ENCODE results near the gene FSTL5.

The FSTL5 gene

DNA sequence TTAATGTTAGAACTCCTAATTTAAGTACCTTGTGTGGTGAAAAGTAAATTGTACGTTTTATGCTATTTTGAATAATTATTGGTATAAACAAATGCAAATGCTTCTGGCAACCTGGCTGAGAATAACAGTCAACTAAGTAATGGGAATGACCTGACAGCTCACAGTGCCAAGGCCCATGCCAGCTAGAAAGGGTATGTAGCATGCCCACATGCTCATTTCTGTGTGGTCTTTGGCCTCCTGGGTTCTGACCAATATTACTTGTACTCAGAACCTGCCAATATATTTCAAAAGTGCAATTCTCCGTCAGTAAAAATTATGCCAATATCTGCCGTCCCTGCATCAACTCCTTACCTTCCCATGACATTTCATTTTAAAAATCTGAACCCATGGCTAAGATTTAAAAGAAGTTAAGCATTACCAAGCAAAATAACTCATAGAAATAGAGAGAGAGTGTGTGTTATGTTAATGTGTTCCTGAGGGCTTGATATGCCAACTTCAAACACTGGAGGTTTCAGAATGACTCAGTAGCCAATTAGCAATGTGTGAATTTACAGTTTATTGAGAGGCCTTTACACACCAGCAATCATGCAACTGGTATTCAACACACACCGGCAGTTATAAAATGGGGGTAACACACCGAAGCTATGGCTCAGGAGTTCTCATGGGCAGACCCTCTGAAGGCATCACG lies 820.8 kb downstream of the FSTL5 start:
- H4K20me1 ChIP-seq (ENCODE audit: insufficient read depth, low read length), result no peaks in the 10 kb centered on the region
- H3K36me3 ChIP-seq (replicated peaks; ENCODE audit: insufficient read depth, low read length), result no peaks in the 10 kb centered on the region
- H3K4me1 ChIP-seq (ENCODE audit: low read length), result no peaks in the 10 kb centered on the region
- no peaks in the 10 kb centered on the region for H3K27me3 ChIP-seq (replicated peaks; ENCODE audit: insufficient read depth, low read length)
- no peaks in the 10 kb centered on the region for H3K79me2 ChIP-seq (ENCODE audit: low read length)
- DNase-seq, result no peak
- H3K27ac ChIP-seq (ENCODE audit: low read length), result no peak overlapping the region
- H3K9me2 ChIP-seq (replicated peaks; ENCODE audit: insufficient read depth, low read length), result no peaks in the 10 kb centered on the region
- no peak overlapping the region for H3K9ac ChIP-seq (ENCODE audit: low read length)
- TF ChIP-seq EZH2phosphoT487 (IDR thresholded peaks at IDR 0.05; ENCODE audit: low read length), result no peak
- TF ChIP-seq EZH2 (optimal IDR thresholded peaks at IDR 0.05; ENCODE audit: low read depth, low read length), result no peak
- TF ChIP-seq, protein P1, sequence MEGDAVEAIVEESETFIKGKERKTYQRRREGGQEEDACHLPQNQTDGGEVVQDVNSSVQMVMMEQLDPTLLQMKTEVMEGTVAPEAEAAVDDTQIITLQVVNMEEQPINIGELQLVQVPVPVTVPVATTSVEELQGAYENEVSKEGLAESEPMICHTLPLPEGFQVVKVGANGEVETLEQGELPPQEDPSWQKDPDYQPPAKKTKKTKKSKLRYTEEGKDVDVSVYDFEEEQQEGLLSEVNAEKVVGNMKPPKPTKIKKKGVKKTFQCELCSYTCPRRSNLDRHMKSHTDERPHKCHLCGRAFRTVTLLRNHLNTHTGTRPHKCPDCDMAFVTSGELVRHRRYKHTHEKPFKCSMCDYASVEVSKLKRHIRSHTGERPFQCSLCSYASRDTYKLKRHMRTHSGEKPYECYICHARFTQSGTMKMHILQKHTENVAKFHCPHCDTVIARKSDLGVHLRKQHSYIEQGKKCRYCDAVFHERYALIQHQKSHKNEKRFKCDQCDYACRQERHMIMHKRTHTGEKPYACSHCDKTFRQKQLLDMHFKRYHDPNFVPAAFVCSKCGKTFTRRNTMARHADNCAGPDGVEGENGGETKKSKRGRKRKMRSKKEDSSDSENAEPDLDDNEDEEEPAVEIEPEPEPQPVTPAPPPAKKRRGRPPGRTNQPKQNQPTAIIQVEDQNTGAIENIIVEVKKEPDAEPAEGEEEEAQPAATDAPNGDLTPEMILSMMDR (IDR thresholded peaks at IDR 0.05; ENCODE audit: low read length), result no peak
- H2AFZ ChIP-seq (ENCODE audit: low read length), result no peak overlapping the region
- H3K4me3 ChIP-seq (ENCODE audit: low read length), result no peak overlapping the region
- no peak overlapping the region for H3K4me2 ChIP-seq (ENCODE audit: low read depth, low read length)
- H3F3A ChIP-seq (ENCODE audit: insufficient read depth, low read length), result no peaks in the 10 kb centered on the region
- no peaks in the 10 kb centered on the region for H3K9me3 ChIP-seq (replicated peaks; ENCODE audit: insufficient read depth, low read length)

DNA sequence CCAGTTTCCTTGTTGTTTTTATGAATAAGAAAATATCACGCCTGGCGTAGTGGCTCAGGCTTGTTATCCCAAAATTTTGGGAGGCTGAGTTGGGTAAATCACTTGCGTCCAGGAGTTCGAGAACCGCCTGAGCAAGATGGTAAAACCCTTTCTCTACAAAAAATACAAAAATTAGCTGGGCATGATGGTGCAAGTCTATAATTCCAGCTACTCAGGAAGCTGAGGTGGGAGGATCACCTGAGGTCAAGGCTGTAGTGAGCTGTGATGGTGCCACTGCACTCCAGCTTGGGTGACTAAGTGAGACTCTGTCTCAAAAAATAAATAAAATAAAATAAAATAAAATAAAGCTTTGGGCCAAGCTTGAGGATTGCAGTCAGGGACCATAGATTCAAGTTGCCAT lies 827.2 kb downstream of the FSTL5 start:
- no peak for DNase-seq
- Histone ChIP-seq H3K4me3 (ENCODE audit: low read length) (no peak overlapping the region), H2AFZ (ENCODE audit: low read length) (no peak overlapping the region), H3K27me3 (replicated peaks; ENCODE audit: insufficient read depth, low read length) (no peaks in the 10 kb centered on the region), H3K9me3 (replicated peaks; ENCODE audit: insufficient read depth, low read length) (no peaks in the 10 kb centered on the region), H3K36me3 (replicated peaks; ENCODE audit: insufficient read depth, low read length) (no peaks in the 10 kb centered on the region), H3K9me2 (replicated peaks; ENCODE audit: insufficient read depth, low read length) (no peaks in the 10 kb centered on the region), H3K4me2 (ENCODE audit: low read depth, low read length) (no peak overlapping the region), H3K27ac (ENCODE audit: low read length) (no peak overlapping the region), H4K20me1 (ENCODE audit: insufficient read depth, low read length) (no peaks in the 10 kb centered on the region), H3K9ac (ENCODE audit: low read length) (no peak overlapping the region), H3F3A (ENCODE audit: insufficient read depth, low read length) (no peaks in the 10 kb centered on the region), H3K4me1 (ENCODE audit: low read length) (no peaks in the 10 kb centered on the region), H3K79me2 (ENCODE audit: low read length) (no peaks in the 10 kb centered on the region)
- TF ChIP-seq EZH2phosphoT487 (IDR thresholded peaks at IDR 0.05; ENCODE audit: low read length), result no peak
- no peak for TF ChIP-seq EZH2 (optimal IDR thresholded peaks at IDR 0.05; ENCODE audit: low read depth, low read length)

DNA sequence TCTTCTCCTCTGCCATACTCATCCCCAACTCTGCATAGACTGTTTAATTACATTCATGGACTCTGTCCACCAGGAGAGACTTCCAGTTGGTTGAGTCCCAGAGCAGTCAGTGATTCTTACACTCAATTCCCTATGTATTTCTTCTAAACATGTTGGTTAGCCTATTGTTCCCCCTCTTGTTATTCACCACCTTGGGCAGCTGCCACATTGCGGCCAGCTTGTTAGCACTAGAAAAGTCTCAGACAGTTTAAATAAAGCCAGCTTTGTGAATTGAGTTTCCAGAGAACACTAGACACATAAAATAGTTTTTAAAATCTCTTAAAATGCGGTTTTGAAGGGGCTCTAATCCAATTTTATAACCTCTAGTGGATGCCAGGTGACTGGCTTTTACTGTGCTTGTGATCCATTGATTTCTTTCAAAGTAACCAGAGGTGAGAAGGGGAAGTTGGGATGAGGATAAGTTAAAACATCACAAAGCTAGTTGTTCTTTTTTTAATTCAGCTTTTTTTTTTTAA lies 827.7 kb downstream of the FSTL5 start:
- Histone ChIP-seq H2AFZ (ENCODE audit: low read length) (no peak overlapping the region), H3K9me2 (replicated peaks; ENCODE audit: insufficient read depth, low read length) (no peaks in the 10 kb centered on the region), H3K27ac (ENCODE audit: low read length) (no peak overlapping the region), H3F3A (ENCODE audit: insufficient read depth, low read length) (no peaks in the 10 kb centered on the region), H3K79me2 (ENCODE audit: low read length) (no peaks in the 10 kb centered on the region), H3K4me3 (ENCODE audit: low read length) (no peak overlapping the region), H3K9ac (ENCODE audit: low read length) (no peak overlapping the region), H3K27me3 (replicated peaks; ENCODE audit: insufficient read depth, low read length) (no peaks in the 10 kb centered on the region), H4K20me1 (ENCODE audit: insufficient read depth, low read length) (no peaks in the 10 kb centered on the region), H3K4me2 (ENCODE audit: low read depth, low read length) (no peak overlapping the region), H3K36me3 (replicated peaks; ENCODE audit: insufficient read depth, low read length) (no peaks in the 10 kb centered on the region), H3K4me1 (ENCODE audit: low read length) (no peaks in the 10 kb centered on the region), H3K9me3 (replicated peaks; ENCODE audit: insufficient read depth, low read length) (no peaks in the 10 kb centered on the region)
- TF ChIP-seq, protein P1 (IDR thresholded peaks at IDR 0.05; ENCODE audit: low read length), result no peak
- TF ChIP-seq EZH2phosphoT487 (IDR thresholded peaks at IDR 0.05; ENCODE audit: low read length) (no peak), EZH2 (optimal IDR thresholded peaks at IDR 0.05; ENCODE audit: low read depth, low read length) (no peak)
- DNase-seq, result no peak
